Hepatocyte (in vitro differentiated cells): ENCODE results near the gene ZC3HAV1. TPM values are rescaled to one million over a fixed set of nuclear protein-coding genes. Genes with fewer than 3 reads are reported as not detected.

Experiments
- DNase-seq: peaks from one replicate; pipeline ENCODE4 v3.0.0-alpha.2; 2016; ENCODE audit warnings: low spot score
- H2AFZ ChIP-seq: fragments of 200-600 bp; sonication (generic); 2 replicates; pipeline ENCODE4 v1.6.0; 2016; ENCODE audit warnings: antibody characterized with exemption, mild to moderate bottlenecking
- H3K27ac ChIP-seq: fragments of 200-600 bp; sonication (generic); 2 replicates; pipeline ENCODE4 v1.5.1; 2016; ENCODE audit warnings: mild to moderate bottlenecking
- H3K27me3 ChIP-seq: fragments of 200-600 bp; sonication (generic); 2 replicates; pipeline ENCODE4 v1.6.1; 2016
- H3K36me3 ChIP-seq: fragments of 200-600 bp; sonication (generic); replicated peaks from 2 replicates; pipeline ENCODE4 v1.5.1; 2016; ENCODE audit warnings: low read depth; ENCODE audit not compliant: insufficient read depth
- H3K4me1 ChIP-seq: fragments of 200-600 bp; sonication (generic); 2 replicates; pipeline ENCODE4 v1.5.1; 2016; ENCODE audit warnings: mild to moderate bottlenecking, moderate library complexity; ENCODE audit not compliant: insufficient read depth
- H3K4me2 ChIP-seq: fragments of 200-600 bp; sonication (generic); 2 replicates; pipeline ENCODE4 v1.6.0; 2016
- H3K4me3 ChIP-seq: fragments of 200-600 bp; sonication (generic); 2 replicates; pipeline ENCODE4 v1.5.1; 2016; ENCODE audit warnings: mild to moderate bottlenecking
- H3K79me2 ChIP-seq: fragments of 200-600 bp; sonication (generic); 2 replicates; pipeline ENCODE4 v1.6.0; 2017; ENCODE audit warnings: mild to moderate bottlenecking
- H3K9me2 ChIP-seq: fragments of 200-600 bp; sonication (generic); replicated peaks from 2 replicates; pipeline ENCODE4 v1.6.0; 2017; ENCODE audit warnings: mild to moderate bottlenecking; ENCODE audit not compliant: insufficient read depth
- H3K9me3 ChIP-seq: fragments of 200-600 bp; sonication (generic); 2 replicates; pipeline ENCODE4 v1.5.1; 2016; ENCODE audit warnings: low read depth, mild to moderate bottlenecking
- H4K20me1 ChIP-seq: fragments of 200-600 bp; sonication (generic); 2 replicates; pipeline ENCODE4 v1.6.0; 2016; ENCODE audit warnings: mild to moderate bottlenecking; ENCODE audit not compliant: insufficient read depth, poor library complexity, severe bottlenecking
- EZH2 ChIP-seq: fragments of 200-600 bp; sonication (generic); IDR thresholded peaks from 2 replicates; pipeline ENCODE4 v1.6.1; 2016; ENCODE audit warnings: antibody characterized with exemption, mild to moderate bottlenecking, borderline replicate concordance
- EZH2phosphoT487 ChIP-seq: fragments of 200-600 bp; sonication (generic); IDR thresholded peaks from one replicate; pipeline ENCODE4 v1.6.1; 2018; ENCODE audit warnings: antibody characterized with exemption, mild to moderate bottlenecking, low read depth, moderate library complexity; ENCODE audit not compliant: unreplicated experiment, severe bottlenecking
- WGBS: methylation state at CpG from one replicate; pipeline ENCODE4 v1.1.6; 2016; ENCODE audit warnings: low lambda C conversion rate; ENCODE audit errors: missing lambda C conversion rate; 5-methylcytosine and 5-hydroxymethylcytosine counted together
- polyA plus RNA-seq: library from polyadenylated mRNA; unstranded; fragments of >200 nt; fragmentation: Nextera tagmentation; extraction: Ambion mirVana; gene quantifications from 2 replicates; pipeline ENCODE4 v1.2.1, GENCODE V29; 2016
- total RNA-seq: library from RNA; depleted of rRNA; stranded (reverse); fragments of >200 nt; gene quantifications from 2 replicates; pipeline ENCODE4 v1.2.3, GENCODE V29; 2014
- TF ChIP-seq, protein P1 (sequence below): fragments of 200-600 bp; sonication (generic); IDR thresholded peaks from 2 replicates; pipeline ENCODE4 v1.5.1; 2016; ENCODE audit warnings: antibody characterized with exemption, mild to moderate bottlenecking; ENCODE audit not compliant: poor library complexity

ZC3HAV1 gene
- total and polyA plus RNA-seq, 2 experiments from 2014 or later: 20.4 to 27.9 TPM

DNA sequence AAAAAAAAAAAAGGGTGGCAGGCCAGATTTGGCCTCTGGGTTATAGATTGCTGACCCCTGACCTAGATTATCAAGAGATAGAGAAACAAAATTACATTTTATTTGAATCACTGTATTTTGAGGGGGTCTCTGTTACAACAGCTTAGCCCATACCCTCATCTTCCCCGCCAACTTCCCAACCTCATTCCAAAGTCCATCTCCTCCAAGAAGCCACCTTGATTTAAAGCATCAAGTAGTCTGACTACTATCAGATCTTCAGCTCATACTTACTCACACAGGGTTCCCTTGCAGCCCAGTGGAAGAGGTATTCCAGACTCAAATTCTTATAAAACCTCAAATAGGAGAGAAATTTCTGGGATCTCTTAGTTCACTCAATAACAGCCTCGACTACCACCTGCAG, 20.4 kb downstream of the ZC3HAV1 start:
- no peak for DNase-seq
- H3K4me2 ChIP-seq: no peak overlapping the region
- H3K4me3 ChIP-seq: no peak overlapping the region
- H3K79me2 ChIP-seq: peaks cover 27% of the 10 kb centered on the region
- TF ChIP-seq EZH2phosphoT487 (no peak), EZH2 (no peak)
- no peak overlapping the region for H2AFZ ChIP-seq
- H3K36me3 ChIP-seq: no peaks in the 10 kb centered on the region
- H3K27ac ChIP-seq: no peak overlapping the region
- H3K9me2 ChIP-seq: no peaks in the 10 kb centered on the region
- H3K27me3 ChIP-seq: no peaks in the 10 kb centered on the region
- no peaks in the 10 kb centered on the region for H3K9me3 ChIP-seq
- peaks cover 13% of the 10 kb centered on the region for H3K4me1 ChIP-seq
- H4K20me1 ChIP-seq: no peaks in the 10 kb centered on the region
- 96% methylated on average over 2 of the region's 2 CpGs for WGBS

DNA sequence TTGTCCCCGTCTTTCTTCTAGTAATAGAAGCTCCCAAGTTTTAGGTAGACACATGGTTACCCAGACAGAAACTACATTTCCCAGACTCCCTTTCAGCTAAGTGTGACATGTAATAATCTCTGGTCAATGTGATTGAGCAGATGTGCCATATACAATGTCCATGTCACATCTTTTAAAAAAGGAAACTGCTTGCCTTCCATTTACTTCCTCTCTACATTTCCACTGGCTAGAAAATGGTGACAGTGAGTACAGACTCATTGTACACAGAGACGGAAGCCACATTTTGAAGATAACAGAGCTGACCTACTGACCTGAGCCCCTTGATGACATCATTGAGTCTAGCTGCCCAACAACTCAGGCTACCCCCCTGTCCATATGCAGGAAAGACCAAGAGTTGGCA, 21.3 kb downstream of the ZC3HAV1 start:
- H3K4me2 ChIP-seq: no peak overlapping the region
- no peak overlapping the region for H3K4me3 ChIP-seq
- H3K79me2 ChIP-seq: peaks cover 22% of the 10 kb centered on the region
- H3K27me3 ChIP-seq: no peaks in the 10 kb centered on the region
- H2AFZ ChIP-seq: no peak overlapping the region
- no peaks in the 10 kb centered on the region for H3K9me3 ChIP-seq
- DNase-seq: no peak
- H3K4me1 ChIP-seq: peaks cover 13% of the 10 kb centered on the region
- no peaks in the 10 kb centered on the region for H4K20me1 ChIP-seq
- H3K9me2 ChIP-seq: no peaks in the 10 kb centered on the region
- H3K27ac ChIP-seq: no peak overlapping the region
- TF ChIP-seq EZH2phosphoT487 (no peak), EZH2 (no peak)
- TF ChIP-seq, protein P1, sequence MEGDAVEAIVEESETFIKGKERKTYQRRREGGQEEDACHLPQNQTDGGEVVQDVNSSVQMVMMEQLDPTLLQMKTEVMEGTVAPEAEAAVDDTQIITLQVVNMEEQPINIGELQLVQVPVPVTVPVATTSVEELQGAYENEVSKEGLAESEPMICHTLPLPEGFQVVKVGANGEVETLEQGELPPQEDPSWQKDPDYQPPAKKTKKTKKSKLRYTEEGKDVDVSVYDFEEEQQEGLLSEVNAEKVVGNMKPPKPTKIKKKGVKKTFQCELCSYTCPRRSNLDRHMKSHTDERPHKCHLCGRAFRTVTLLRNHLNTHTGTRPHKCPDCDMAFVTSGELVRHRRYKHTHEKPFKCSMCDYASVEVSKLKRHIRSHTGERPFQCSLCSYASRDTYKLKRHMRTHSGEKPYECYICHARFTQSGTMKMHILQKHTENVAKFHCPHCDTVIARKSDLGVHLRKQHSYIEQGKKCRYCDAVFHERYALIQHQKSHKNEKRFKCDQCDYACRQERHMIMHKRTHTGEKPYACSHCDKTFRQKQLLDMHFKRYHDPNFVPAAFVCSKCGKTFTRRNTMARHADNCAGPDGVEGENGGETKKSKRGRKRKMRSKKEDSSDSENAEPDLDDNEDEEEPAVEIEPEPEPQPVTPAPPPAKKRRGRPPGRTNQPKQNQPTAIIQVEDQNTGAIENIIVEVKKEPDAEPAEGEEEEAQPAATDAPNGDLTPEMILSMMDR: no peak
- H3K36me3 ChIP-seq: no peaks in the 10 kb centered on the region
- 91% methylated on average over 2 of the region's 2 CpGs for WGBS

DNA sequence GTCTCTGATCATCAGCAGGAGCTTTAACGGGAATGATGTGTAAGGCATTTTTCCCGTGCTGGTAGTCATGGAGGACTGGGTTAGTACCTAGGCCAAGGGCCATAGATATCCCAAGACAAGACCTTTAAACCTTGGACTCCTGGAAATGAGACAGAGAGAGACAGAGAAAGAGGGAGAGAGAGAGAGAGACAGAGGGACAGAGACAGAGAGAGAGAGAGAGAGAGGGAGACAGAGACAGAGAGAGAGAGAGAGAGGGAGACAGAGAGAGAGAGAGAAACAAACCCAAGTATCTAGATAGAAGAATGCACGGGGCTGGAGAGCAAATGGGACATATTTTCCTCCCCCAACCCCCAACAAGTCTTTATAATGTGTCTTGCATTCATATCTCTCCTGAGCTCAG, 22.3 kb downstream of the ZC3HAV1 start:
- TF ChIP-seq EZH2 (no peak), EZH2phosphoT487 (no peak)
- TF ChIP-seq, protein P1: no peak
- Histone ChIP-seq H3K9me2 (no peaks in the 10 kb centered on the region), H3K27ac (no peak overlapping the region), H3K9me3 (no peaks in the 10 kb centered on the region), H3K4me3 (no peak overlapping the region), H3K4me1 (peaks cover 13% of the 10 kb centered on the region), H2AFZ (no peak overlapping the region), H3K79me2 (peaks cover 13% of the 10 kb centered on the region), H3K27me3 (no peaks in the 10 kb centered on the region), H3K36me3 (no peaks in the 10 kb centered on the region), H3K4me2 (no peak overlapping the region), H4K20me1 (no peaks in the 10 kb centered on the region)
- no peak for DNase-seq
- 78% methylated on average over 3 of the region's 3 CpGs for WGBS

DNA sequence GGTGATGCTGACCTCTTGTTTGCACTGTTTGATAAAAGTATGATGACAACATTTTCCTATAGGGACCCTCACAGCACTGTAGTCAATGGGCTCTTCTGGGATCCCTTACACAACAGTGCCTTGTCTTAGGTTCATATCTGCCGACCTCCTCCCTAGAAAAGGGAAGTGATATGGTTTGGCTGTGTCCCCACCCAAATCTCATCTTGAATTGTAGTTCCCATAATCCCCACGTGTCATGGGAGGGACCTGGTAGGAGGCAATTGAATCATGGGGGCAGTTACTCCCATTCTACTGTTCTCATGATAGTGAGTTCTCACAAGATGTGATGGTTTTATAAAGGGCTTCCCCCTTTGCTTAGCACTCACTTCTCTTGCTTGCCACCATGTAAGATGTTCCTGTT, 23.1 kb downstream of the ZC3HAV1 start:
- no peak overlapping the region for H3K4me2 ChIP-seq

More for the DNA sequence above, 23.1 kb downstream of the ZC3HAV1 start:
- Histone ChIP-seq H3K9me3 (no peaks in the 10 kb centered on the region), H2AFZ (no peak overlapping the region), H3K27me3 (no peaks in the 10 kb centered on the region), H4K20me1 (no peaks in the 10 kb centered on the region), H3K9me2 (no peaks in the 10 kb centered on the region), H3K4me1 (peaks cover 6% of the 10 kb centered on the region), H3K4me3 (no peak overlapping the region), H3K79me2 (peaks cover 12% of the 10 kb centered on the region), H3K27ac (no peak overlapping the region), H3K36me3 (no peaks in the 10 kb centered on the region)
- 92% methylated on average over 2 of the region's 2 CpGs for WGBS
- TF ChIP-seq EZH2phosphoT487: no peak
- TF ChIP-seq, protein P1: no peak
- no peak for TF ChIP-seq EZH2
- DNase-seq: no peak
